ENCODE data around the gene DDX20. TPM values are rescaled to one million over a fixed set of nuclear protein-coding genes. Genes with fewer than 3 reads are reported as not detected.

DDX20 gene
- polyA plus RNA-seq, 1 of the 3 experiments (the other 2 are of a cell fraction), result 3.8 TPM

DNA sequence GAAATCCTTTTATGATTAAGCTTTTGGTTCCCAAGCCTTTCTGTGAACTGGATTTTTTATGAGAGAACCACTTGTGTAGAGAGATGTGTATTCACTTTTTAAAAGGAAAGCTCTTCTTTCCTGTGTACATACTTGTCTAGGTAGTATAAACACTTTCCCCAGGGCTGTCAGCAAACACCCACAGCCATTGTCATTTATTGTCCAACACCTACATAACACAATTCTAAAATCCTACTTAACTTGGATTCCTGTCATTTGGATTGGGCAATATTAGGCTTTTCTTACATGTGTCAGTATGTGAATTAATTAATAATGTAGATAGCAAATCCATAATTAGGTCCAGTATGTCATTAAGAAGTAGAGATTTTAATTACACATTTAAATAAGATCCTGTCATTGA is 12.3 kb downstream of the DDX20 start:
- DNase-seq, result no peak
- H3K27me3 ChIP-seq (ENCODE audit: insufficient read depth), result no peaks in the 10 kb centered on the region
- POLR2A ChIA-PET, result no interaction called here
- H3K9me2 ChIP-seq, result no peaks in the 10 kb centered on the region
- peaks cover 12% of the 10 kb centered on the region; the same call in 1 of the 2 replicates for H3K79me2 ChIP-seq (ENCODE audit: insufficient read depth)
- no peak overlapping the region for H3K27ac ChIP-seq (ENCODE audit: low read depth in 2 of 2, low read length in 1 of 2)
- H2AFZ ChIP-seq (ENCODE audit: low read depth), result no peak overlapping the region
- CTCF ChIA-PET, result interaction anchor here (0.8 to 5.8 kb wide), 14 partner anchors 10 to 569 kb away, joined by 3 to 64 read pairs (median 4); partner anchors contain the start of gene DDX20
- no peaks in the 10 kb centered on the region for H3K9me3 ChIP-seq
- H3K36me3 ChIP-seq (replicated peaks in 1 of 2; ENCODE audit: control insufficient read depth in 1 of 2, insufficient read depth in 2 of 2, low read length in 1 of 2), result peaks cover 60 to 62% of the 10 kb centered on the region in 2 experiments
- H3K4me2 ChIP-seq, result no peak overlapping the region
- no peak overlapping the region for H3K9ac ChIP-seq
- no peak for TF ChIP-seq TCF12 (IDR thresholded peaks at IDR 0.05)
- no peak for TF ChIP-seq RXRA (IDR thresholded peaks at IDR 0.05; ENCODE audit: borderline replicate concordance, low read depth)
- no peak for TF ChIP-seq SIN3A (IDR thresholded peaks at IDR 0.05; ENCODE audit: borderline replicate concordance, low read depth, low read length)
- TF ChIP-seq, protein P1, sequence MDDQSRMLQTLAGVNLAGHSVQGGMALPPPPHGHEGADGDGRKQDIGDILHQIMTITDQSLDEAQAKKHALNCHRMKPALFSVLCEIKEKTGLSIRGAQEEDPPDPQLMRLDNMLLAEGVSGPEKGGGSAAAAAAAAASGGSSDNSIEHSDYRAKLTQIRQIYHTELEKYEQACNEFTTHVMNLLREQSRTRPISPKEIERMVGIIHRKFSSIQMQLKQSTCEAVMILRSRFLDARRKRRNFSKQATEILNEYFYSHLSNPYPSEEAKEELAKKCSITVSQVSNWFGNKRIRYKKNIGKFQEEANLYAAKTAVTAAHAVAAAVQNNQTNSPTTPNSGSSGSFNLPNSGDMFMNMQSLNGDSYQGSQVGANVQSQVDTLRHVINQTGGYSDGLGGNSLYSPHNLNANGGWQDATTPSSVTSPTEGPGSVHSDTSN (IDR thresholded peaks at IDR 0.05), result no peak
- no peak overlapping the region for H3K4me3 ChIP-seq (ENCODE audit: low read depth in 2 of 2, low read length in 1 of 2)
- H4K20me1 ChIP-seq (ENCODE audit: insufficient read depth), result no peaks in the 10 kb centered on the region; the same call in 1 of the 2 replicates
- H3F3A ChIP-seq (replicated peaks; ENCODE audit: insufficient read depth), result peaks cover 14% of the 10 kb centered on the region
- no peaks in the 10 kb centered on the region for H3K4me1 ChIP-seq (ENCODE audit: control insufficient read depth in 1 of 2, insufficient read depth in 2 of 2, low read depth in 1 of 2, low read length in 1 of 2)

DNA sequence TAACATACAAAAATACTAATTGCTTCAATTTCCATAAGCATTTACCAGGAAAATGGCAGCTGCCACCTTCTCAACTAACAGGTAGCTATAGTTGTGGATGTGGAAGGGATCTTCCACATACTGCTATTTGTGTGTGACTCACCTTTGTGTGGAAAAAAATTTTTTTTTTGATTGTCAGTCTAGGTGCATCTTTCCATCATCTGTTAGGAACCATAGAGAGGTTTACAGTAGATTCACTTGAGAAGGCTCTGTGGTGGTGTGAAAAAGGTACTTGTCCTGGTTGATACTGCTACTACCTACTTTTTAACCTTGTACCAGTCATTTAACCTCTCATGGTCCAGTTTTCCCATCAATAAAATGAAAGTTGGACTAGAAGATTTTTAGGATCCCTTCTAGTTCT is 12.9 kb downstream of the DDX20 start:
- H3K27ac ChIP-seq (ENCODE audit: low read depth in 2 of 2, low read length in 1 of 2), result no peak overlapping the region
- DNase-seq, result no peak
- H3K4me1 ChIP-seq (ENCODE audit: control insufficient read depth in 1 of 2, insufficient read depth in 2 of 2, low read depth in 1 of 2, low read length in 1 of 2), result no peaks in the 10 kb centered on the region
- peaks cover 6% of the 10 kb centered on the region; the same call in 1 of the 2 replicates for H3K79me2 ChIP-seq (ENCODE audit: insufficient read depth)
- no peak overlapping the region for H2AFZ ChIP-seq (ENCODE audit: low read depth)
- H3K9ac ChIP-seq, result no peak overlapping the region
- no peaks in the 10 kb centered on the region; the same call in 1 of the 2 replicates for H4K20me1 ChIP-seq (ENCODE audit: insufficient read depth)
- ChIA-PET POLR2A (no interaction called here), CTCF (interaction anchor here (0.7 to 5.8 kb wide), 28 partner anchors 8 to 613 kb away, joined by 3 to 64 read pairs (median 6); partner anchors contain the start of genes ADORA3, DDX20, INKA2 and TMIGD3)
- H3K27me3 ChIP-seq (ENCODE audit: insufficient read depth), result no peaks in the 10 kb centered on the region
- H3K36me3 ChIP-seq (replicated peaks in 1 of 2; ENCODE audit: control insufficient read depth in 1 of 2, insufficient read depth in 2 of 2, low read length in 1 of 2), result peaks cover 56 to 57% of the 10 kb centered on the region in 2 experiments
- no peak overlapping the region for H3K4me3 ChIP-seq (ENCODE audit: low read depth in 2 of 2, low read length in 1 of 2)
- no peaks in the 10 kb centered on the region for H3K9me3 ChIP-seq
- no peaks in the 10 kb centered on the region for H3K9me2 ChIP-seq
- no peak overlapping the region for H3K4me2 ChIP-seq
- peaks cover 14% of the 10 kb centered on the region for H3F3A ChIP-seq (replicated peaks; ENCODE audit: insufficient read depth)
- no peak for TF ChIP-seq EP300 (IDR thresholded peaks at IDR 0.05; ENCODE audit: borderline replicate concordance in 1 of 2, low read depth in 1 of 2, low read length in 1 of 2)
- TF ChIP-seq, protein P1 (IDR thresholded peaks at IDR 0.05), result no peak
- no peak for TF ChIP-seq RFX5 (IDR thresholded peaks at IDR 0.05; ENCODE audit: low read length)
- TF ChIP-seq TAF1 (IDR thresholded peaks at IDR 0.05; ENCODE audit: borderline replicate concordance, low read depth, low read length), result no peak
- no peak for TF ChIP-seq NFIC (IDR thresholded peaks at IDR 0.05; ENCODE audit: borderline replicate concordance)
- TF ChIP-seq EZH2phosphoT487 (IDR thresholded peaks at IDR 0.05; ENCODE audit: borderline replicate concordance, low read depth), result no peak
- no peak for TF ChIP-seq GATA2 (CRISPR knock-in tag; IDR thresholded peaks at IDR 0.05)
- TF ChIP-seq RCOR1 (IDR thresholded peaks at IDR 0.05; ENCODE audit: low read length), result no peak
- TF ChIP-seq JUND (IDR thresholded peaks at IDR 0.05), result no peak
- TF ChIP-seq, protein P2, sequence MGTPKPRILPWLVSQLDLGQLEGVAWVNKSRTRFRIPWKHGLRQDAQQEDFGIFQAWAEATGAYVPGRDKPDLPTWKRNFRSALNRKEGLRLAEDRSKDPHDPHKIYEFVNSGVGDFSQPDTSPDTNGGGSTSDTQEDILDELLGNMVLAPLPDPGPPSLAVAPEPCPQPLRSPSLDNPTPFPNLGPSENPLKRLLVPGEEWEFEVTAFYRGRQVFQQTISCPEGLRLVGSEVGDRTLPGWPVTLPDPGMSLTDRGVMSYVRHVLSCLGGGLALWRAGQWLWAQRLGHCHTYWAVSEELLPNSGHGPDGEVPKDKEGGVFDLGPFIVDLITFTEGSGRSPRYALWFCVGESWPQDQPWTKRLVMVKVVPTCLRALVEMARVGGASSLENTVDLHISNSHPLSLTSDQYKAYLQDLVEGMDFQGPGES (IDR thresholded peaks at IDR 0.05; ENCODE audit: low read depth, low read length), result no peak
- no peak for TF ChIP-seq RXRA (IDR thresholded peaks at IDR 0.05; ENCODE audit: borderline replicate concordance, low read depth)
- no peak for TF ChIP-seq RAD21 (IDR thresholded peaks at IDR 0.05; ENCODE audit: low read length)
- no peak for TF ChIP-seq POLR2AphosphoS5 (IDR thresholded peaks at IDR 0.05; ENCODE audit: low read depth, low read length)
- no peak for TF ChIP-seq SMC3 (IDR thresholded peaks at IDR 0.05; ENCODE audit: low read depth, low read length)

All from SK-N-SH (cell line).